Measurements from ENCODE around the gene CAPN2.

CAPN2 gene

DNA sequence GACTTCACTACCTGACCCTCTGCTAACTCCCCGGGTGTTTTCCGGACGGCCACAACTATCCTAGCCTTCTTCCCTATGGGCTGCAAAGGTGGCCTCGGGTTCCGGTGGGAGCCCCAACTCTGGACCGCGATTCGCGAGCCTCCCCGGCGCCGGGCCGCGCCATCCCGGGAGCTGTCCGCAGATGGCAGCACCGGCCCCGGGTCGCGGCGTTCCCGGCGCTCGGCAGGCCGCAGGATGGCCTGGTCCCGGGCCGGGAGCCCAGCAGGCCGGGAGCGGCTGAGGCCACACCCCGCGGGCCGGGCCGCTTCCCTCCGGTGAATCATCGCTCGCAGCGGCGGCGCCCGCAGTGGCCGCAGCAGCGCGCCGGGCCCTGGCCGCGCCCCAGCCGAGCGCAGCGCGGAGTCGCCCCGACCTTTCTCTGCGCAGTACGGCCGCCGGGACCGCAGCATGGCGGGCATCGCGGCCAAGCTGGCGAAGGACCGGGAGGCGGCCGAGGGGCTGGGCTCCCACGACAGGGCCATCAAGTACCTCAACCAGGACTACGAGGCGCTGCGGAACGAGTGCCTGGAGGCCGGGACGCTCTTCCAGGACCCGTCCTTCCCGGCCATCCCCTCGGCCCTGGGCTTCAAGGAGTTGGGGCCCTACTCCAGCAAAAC lies at the start of gene CAPN2:
Gene CAPN2 (plus strand): TSS at position 346 of the 656 bp plus-strand sequence. CDS start 102 bp downstream, at position 448.
- peak; percentile 77 for DNase-seq

DNA sequence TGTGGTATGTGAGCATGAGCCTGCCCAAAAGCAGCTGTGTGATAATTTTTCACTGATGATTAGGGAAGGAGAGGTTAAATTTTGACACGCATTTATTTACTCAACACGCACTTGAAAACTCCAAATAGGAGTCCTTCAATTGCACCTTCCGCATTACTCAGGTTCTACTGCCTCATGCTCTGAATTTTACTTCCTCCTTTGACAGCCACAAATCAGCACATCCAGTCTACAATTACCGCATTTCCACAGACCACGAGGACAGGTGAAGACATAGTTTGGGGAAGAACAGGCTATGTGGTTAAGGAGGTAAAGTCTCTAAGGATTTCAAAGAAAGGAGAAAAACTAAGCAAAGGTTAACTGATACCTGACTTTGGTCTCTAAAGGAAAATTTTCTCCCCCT lies 49.4 kb upstream of the CAPN2 start:
- no peak for DNase-seq

DNA sequence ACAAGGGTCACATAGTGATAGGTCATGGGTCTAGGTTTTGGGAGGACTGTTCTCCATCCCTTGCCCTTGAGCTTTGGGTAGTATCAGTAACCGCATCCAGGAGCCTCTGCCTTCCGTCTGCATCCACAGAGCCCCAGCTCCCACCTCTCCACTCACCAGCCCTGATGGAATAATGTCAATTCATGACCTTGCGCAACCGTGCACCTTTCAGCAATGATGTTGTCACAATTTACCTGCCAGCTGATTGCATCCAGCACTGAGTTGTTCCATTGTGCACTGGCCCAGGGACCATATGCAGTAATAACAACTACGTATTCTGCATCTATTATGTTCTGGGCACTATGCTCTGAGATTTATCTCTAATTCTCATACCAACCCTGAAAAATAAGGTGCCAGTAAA lies 48.2 kb upstream of the CAPN2 start:
- no peak for DNase-seq

DNA sequence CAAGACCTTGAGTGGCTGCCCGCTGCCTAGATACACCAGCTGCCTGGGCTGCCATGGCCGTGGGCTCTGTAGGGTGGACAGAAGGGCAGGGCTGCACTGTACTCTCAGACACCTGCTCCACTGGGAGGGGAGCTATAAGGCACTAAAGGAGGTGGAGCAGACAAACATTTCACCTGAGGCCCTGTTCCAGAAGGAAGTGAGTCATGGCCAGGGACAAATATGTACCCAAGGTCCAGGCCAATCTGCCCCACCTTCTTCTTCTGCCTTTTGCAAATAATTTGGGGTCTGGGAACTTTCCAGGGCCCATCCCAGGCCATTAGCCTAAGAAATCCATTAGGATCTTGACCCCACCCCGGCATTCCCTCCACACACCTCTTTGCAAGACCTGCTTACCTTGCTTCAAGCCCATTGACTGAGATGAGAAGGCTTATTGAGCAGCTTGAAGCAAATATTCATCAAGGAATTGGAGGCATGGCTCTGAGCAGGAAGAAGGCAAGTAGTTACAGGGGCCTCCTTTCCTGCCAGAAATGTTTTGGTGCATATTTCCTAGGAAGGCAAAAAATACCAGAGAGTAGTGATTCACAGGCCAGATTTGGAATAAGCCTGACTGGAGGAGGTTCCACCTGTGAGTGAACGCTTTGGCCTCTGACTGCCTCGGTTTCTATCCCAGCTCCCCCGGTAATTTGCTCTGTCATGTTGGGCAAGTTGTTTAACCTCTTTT lies 46.6 kb upstream of the CAPN2 start, which contains the start of gene CAPN8:
Gene CAPN8 (minus strand): TSS at position 110 of the 721 bp plus-strand sequence. CDS start 55 bp downstream, at position 55.
- DNase-seq: no peak

DNA sequence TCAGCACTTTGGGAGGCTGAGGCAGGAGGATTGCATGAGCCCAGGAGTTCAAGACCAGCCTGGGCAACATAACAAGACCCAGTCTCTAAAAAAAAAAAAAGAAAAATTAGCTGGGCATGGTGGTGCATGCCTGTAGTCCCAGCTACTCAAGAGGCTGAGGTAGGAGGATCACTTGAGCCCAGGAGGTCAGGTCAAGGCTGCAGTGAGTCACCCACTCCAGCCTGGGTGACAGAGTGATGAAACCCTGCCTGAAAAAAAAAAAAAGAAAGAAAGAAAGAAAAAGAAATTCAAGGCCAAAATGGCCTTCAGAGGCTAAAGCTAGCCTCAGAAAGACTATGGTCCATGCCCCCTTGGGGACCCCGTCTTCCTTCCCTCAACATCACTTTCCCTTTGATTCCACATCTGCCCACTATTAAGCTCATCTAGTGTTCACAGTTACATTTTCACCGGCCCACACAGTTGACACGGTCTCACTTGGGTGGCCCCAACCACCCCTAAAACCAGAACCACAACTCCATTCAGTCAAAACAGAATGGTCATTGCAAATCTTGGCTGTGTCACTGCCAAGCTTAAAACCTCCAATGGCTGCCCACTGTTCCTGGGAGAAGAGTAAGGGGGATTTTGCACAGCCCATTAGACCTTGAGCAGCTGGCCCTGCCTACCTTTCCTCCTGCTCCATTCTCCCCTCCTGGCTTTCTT lies 44.7 kb upstream of the CAPN2 start:
- DNase-seq: no peak

DNA sequence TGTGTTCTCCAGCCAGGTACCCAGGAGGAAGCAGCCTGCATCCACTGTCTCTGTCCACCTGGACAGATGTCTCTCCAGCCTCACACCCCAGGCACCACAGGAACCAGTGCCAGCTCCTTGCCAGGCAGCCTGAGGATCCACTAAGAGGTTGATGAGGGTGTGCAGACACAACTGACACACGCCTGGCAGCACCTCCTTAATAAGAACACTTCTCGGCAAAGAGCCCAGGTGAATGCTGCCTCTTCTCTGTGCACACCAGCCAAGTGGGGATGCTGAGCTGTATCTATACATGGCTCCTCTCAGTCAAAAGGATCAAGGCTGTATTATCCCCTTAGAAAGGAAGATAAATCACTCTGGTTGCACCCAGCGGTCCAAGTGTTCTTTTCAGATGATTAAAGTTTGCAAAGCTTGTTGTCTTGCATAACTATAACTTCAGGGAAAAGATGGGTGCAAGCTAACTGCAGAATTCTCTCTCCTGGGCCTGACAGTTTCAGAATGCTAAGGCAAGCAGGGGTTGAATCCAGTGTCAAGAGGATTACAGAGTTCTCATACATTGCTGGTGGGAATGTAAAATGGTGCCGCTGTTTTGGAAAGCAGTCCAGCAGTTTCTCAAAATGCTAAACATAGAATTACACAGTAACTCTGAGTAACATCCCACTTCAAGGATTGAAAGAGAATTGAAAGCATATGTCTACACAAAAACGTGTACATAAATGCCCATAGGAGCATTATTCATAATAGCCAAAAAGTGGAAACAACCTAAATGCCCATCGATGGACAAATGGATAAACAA lies 43.1 kb upstream of the CAPN2 start:
- DNase-seq: no peak

DNA sequence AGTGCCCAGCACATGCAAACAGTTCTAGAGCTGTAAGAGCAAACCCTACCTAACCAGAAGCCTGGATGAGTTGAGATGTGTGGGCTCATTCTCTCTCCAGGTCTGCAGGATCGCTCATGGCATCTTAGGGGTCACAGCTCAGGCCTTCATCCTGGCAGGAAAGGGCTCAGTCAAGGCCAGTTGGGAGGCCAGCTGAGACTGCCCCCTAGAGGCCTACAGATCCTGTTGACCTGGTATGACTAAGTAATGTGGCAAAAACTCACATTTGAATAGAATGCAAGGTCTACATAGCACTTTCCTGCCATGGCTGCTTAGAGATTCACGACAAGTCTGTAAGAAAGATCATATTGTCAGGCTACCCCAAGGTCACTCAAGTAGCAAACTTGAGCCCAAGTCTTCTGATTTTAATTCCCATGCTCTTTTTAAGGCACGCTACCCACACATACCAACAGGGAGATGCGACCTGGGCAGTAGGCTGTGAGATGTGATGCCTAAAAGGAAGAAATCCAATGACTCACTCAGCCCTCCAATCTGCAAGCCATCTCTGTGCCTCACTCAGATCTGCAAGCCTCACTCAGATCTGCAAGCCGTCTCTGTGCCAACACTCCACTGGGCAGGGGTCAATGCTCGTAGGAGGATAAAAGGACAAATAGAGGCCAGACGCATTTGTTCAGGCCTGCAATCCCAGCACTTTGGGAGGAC lies 41.7 kb upstream of the CAPN2 start:
- DNase-seq: no peak

DNA sequence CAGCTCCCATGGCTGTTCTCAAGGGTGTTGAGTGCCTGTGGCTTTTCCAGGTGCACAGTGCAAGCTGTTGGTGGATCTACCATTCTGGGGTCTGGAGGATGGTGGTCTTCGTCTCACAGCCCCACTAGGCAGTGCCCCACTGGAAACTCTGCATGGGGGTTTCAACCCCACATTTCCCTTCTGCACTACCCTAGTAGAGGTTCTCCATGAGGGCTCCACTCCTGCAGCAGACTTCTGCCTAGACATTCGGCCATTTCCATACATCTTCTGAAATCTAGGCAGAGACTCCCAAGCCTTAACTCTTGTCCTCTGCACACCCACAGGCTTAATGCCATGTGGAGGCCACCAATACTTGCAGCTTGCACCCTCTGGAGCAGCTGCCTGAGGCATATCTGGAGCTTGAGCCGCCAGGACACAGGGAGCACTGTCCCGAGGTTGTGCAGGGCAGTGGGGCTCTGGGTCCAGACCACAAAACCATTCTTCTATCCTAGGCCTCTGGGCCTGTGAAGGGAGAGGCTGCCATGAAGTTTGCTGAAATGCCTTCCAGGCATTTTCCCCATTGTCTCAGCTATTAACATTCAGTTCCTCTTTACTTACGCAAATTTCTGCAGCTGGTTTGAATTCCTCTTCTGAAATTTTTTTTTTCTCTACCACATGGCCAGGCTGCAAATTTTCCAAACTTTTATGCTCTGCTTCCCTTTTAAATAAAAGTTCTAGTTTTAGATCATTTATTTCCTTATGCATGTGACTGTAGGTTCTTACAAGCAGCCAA lies 38.0 kb upstream of the CAPN2 start:
- no peak for DNase-seq

DNA sequence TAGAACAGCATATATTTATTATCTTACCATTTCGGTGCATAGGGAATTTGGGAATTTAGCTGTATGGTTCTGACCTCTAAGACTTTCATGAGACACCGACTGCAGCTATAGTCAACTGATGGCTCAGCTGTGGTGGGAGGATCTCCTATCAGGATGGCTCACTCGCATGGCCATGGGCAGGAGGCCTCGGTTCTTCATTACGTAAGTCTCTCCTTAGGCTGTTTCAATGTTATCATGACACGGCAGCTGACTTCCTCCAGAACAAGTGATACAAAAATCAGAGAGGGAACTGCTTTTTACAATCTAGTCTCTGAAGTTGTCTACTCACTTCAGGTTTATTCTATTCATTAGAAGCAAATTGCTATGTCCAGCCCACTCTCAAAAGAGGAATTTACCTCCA lies 33.5 kb upstream of the CAPN2 start:
- no peak for DNase-seq

DNA sequence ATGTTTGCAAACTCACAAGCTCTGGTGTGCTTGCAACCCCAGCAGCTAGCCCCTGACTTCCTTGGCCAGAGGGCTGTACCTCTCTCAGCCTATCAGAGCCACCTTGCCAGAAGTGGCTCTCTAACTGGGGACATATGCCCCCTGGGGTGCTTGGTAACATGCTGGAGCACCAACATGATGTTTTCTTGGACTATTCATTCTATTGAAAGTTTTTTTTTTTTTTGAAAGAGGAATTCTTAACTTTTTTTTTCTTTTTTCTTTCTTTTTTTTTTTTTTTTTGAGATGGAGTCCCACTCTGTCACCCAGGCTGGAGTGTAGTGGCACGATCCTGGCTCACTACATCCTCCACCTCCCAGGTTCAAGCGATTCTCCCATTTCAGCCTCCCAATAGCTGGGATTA lies 32.2 kb upstream of the CAPN2 start:
- DNase-seq: no peak

DNA sequence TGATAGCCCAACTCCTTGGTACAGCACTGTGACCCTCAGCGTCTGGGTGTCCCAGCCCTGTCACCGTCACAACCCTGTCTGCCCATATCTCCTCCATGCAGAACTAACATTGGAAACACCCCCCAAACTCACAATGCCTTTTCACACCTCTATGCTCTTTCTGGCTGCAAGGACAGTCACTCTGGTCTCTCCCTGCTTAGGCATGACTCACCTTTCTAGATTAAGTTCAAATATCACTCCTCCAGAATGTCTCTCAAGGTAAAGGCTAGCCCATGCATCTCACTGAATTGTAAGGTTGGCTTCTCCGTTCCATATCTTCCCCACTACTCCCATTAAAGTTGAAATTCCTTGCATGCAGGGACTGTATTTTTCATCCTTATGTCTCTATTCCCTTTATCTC lies 29.8 kb upstream of the CAPN2 start:
- DNase-seq: no peak

DNA sequence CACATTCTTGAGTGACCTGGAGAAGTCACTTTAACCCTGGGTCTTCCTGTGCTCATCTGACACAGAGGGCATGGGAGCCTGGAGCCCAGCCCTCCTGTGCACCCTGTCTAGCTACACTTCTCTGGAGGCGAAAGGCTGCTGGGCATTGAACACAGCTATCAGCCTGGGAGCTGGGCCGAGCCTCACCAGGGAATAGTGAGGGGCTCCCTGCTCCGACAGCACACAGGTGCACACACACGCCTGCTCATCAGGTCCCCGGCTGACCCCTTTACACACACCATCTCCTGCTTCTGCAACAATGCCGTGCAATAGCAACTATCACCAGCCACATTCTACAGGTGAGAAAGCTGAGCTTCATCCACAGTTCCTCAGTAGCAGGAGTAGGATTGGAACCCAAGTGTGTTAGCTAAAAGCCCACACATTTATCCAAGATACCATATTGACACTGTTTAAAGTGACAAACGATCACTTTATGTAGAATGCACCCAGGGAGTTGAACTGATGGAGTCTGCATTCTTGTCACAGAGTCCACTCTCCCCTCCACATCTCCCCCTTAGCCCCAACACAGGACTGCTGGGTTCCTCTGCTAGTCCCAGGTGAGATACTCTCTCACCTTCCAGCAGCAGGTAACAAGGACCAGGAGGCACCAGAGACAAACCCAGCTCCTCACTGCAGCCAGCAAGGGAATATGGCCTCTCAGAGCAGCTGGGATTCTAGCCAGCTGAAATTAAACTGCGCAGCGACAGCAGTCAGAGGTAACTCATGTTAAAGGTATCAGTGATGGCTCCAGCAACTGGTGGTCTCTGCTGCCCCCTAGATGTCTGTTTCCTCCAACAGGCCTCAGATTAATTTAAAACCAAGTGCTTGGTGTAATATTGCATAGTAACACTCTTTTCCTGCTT lies 28.5 kb upstream of the CAPN2 start:
- peak; percentile 36 for DNase-seq

DNA sequence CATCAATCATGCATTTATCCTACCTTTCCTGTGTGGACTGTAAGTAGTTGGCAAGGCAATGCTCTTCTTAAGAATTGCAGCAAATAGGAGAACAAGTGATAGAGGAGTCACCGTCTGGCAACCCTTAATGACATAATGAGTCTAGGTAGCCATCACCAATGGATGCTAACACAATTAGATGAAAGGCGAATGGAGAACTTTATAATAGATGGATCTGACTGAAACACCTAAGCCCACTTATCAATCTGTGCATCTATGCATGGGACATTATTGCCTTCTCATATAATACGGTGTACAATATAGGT lies 27.9 kb upstream of the CAPN2 start:
- no peak for DNase-seq

DNA sequence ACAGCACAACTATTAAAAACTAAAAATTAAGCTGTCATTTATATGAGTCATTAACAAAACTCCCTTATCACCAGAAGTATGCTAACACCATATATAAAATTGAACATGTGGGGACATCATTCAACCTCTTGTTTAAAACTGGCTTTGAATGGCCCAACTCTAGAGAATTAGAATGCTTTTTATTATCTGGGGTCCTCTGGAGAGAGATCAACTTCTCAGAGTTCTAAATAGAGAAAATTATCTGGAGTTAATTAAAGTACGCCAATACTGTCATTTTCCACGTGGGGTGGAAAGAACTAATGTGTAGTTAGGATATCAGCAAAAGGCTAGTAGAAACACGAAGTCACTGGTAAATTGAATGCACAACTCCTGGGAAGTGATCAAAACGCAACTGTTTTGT lies 21.2 kb upstream of the CAPN2 start:
- no peak for DNase-seq

DNA sequence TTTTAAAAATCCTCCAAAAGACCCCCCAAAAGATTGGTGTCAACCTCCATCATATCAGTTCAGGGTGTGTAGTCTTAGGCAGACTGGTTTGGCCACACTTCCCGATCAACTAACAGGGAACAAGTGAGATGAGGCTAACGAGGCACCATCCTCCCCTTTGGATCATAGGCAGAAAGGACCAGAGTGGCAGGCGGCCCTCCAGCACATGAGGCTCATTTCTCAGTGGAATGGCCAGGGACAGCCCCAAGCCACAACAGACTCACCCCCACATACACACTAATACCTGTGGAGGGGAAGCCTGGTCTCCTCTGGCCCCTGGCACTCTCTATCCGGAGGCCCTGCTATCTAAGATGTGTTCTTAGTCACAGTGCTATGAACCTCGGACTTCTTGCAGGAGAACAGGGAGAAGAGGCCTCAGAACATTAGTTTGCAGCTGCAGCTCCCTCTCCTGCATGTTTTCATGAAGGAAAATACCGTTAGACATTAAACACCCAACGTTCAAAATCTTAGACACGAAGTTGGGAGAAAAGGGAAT lies 17.3 kb upstream of the CAPN2 start:
- no peak for DNase-seq

DNA sequence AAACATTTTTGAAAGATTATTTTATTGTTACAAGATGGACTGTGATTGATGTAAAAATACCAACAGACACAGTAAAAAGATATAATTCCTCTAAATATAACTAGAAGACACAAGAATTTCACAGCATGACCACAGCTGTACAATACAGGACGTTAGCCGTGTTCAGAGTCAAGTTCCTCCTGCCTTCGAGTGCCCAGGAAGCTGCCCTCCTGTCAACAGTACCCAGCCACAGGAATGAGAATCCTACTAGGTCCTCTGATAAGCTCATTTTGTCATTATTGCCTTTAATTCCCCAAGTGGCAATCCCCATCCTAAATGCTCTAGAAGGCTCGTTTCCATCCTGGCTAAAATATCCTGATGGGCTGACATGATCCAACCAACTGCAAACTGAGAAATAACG lies 16.4 kb upstream of the CAPN2 start:
- no peak for DNase-seq

DNA sequence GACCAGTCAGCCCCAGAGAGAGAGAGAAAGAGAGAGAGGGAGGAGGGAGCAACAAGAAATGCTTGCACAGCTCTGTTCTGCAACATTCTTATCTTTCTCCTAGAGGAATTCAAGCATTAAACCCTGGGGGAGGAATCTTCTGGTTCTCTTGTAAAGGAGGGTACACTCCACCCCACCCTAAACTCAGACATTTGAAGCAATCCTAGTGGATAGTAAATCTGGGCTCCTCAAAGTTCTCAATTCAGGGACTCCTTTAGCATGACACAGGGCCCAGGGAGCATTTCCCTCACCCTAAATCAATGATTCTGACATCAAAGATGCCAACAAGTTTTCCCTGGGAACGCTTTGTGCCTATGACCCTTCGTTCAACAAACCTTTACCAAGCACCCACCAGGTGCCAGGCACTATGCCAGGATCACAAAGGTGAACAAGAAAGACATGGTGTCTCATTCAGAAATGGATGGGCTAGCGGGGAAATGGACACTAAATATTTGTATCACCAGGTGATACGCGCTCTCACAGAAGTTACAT lies 11.9 kb upstream of the CAPN2 start:
- DNase-seq: no peak

DNA sequence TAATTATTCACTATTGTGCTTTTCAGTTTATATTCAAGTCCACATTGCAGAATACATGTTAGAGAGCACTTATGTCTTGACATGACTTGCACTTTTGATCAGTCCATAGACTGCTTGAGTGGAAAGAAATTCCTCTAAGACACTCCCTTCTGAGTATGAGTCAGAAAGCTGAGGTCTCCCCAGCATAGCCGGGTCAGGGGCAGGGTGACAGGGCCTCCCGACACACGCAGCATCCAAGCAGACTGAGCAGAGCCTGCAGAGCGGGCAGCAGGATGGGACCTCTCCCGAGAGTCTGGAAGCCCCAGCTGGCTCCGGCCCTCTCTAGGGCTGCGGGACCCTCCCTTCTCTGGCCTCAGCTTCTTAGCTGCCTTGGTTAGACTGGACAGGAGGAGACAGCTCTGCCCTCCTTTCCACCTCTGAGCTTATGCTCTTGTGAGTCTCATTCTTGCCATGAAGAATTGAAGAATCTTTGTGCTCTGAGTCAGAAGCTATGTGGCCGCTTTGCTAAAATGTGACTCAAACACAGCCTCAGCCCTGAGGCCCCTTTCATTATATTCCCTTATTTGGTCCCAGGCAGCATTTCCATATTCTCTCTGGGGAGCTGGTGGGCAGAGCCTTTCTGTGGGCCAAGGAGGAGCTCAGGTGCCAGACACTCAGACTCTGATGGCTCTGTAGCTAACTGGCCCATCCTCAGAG lies 11.2 kb upstream of the CAPN2 start:
- peak; percentile 90 for DNase-seq

All from T1000 (cell line).